ENCODE data around the gene KAT2B.
A peak's percentile ranks its signal among the peaks of the same experiment; 100 is the strongest.

The KAT2B gene

DNA sequence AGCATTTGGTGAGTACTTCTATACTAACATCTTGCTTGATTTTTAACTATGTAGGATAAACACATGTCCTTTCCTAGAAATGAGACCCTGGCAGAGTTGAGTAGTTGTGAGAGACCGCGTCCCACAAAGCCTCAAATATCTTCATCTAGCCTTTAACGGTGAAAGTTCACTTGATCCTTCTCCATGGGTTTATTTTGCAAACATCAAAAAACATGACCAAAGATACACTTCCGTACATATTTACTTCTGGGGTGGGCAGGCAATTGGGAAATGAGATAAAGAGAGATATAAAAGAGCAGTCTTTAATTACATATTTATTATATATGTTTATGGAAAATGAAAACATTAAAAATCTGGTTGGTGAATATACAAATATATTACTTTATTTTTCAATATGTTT lies 5.2 kb upstream of the KAT2B start:
- TF ChIP-seq, protein P1, sequence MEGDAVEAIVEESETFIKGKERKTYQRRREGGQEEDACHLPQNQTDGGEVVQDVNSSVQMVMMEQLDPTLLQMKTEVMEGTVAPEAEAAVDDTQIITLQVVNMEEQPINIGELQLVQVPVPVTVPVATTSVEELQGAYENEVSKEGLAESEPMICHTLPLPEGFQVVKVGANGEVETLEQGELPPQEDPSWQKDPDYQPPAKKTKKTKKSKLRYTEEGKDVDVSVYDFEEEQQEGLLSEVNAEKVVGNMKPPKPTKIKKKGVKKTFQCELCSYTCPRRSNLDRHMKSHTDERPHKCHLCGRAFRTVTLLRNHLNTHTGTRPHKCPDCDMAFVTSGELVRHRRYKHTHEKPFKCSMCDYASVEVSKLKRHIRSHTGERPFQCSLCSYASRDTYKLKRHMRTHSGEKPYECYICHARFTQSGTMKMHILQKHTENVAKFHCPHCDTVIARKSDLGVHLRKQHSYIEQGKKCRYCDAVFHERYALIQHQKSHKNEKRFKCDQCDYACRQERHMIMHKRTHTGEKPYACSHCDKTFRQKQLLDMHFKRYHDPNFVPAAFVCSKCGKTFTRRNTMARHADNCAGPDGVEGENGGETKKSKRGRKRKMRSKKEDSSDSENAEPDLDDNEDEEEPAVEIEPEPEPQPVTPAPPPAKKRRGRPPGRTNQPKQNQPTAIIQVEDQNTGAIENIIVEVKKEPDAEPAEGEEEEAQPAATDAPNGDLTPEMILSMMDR (IDR thresholded peaks at IDR 0.05): no peak
- no peak for TF ChIP-seq ZFX (IDR thresholded peaks at IDR 0.05; ENCODE audit: borderline replicate concordance)
- H3K27ac ChIP-seq: no peak overlapping the region

DNA sequence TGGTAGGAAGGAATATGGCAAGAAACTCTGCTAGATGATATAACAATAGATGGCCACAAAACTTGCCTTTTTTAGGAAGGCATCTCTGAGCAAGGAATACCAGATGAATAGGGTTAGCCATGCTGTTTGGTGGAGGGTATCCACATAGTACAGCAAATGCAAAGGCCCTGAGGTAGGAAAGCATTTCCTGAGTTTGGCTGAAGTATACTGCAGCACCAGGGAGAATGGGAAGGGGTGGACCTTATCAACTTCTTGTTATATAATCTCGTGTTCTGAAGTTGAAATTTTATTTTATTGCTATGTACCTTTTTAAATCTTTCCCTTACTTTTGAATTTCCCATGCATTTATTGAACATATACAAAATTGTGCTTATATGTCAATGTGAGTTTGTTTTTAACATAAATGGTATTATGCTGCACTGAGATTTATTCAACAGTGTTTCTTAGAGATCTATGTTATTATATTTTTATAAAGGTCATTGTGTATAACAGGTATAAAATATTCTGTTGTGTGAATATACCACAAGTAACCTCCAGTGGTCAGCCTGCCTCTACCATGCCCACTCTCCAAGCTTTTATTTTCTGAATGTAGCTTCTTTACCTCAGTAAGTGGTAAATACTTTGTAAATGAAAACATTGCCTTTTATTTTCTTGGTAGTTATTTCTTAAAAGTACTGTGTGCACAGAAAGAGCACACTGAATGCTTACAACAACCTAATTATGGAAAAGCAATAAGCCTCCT lies 2.8 kb upstream of the KAT2B start:
- H3K27ac ChIP-seq: no peak overlapping the region
- TF ChIP-seq, protein P1 (IDR thresholded peaks at IDR 0.05): no peak
- TF ChIP-seq ZFX (IDR thresholded peaks at IDR 0.05; ENCODE audit: borderline replicate concordance): no peak

DNA sequence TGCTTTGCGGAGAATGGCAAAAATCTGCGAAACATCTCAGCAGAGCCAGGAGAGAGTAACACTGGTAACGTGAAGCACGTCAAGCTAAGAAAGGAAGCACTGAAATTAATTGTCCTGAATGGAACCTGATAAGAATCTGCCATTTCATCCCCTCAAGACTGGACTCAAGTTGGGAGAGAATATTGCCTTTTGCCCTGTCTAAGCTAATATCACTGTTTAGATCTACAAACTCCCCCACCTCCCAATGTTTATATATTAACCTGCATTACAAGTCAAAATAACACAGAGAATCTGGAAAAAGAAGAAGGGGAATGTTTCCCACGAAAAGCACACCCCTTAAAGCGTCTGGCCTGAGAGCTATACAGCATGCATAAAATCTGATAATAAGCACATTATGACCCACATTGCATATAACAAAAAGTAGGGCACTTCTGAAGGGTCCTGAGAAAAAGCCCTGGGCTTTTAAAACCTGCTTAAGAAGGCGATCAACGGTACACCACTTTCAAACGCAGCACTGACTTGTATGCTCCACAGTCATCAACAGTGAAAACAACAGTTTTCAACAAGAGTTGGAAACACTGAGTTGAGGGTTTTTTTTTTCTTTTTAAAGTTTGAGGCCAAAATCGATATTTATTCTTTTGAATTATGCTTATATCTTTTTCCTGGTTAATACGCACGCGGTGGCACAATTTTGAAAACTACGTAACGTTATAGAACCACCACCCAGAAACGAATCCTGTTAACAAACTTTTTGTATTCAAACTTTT lies 1.4 kb upstream of the KAT2B start:
- TF ChIP-seq ZFX (IDR thresholded peaks at IDR 0.05; ENCODE audit: borderline replicate concordance): no peak
- TF ChIP-seq, protein P1 (IDR thresholded peaks at IDR 0.05): no peak
- peak overlapping the region; percentile 85 for H3K27ac ChIP-seq

DNA sequence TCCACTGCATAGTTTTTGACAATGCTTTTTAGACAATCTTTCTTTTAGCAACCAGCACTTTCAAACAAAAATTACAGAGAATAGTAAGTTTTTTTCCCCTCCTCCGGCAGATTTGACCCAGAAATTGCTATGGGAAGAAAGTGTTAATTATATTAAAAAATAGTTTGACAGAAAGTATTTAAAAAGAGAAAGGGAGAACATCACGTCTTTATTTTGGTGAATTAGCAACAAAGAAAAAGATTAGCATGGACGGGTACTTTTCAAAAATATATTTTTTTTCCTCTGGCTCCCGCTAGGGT lies 831 bp upstream of the KAT2B start:
- TF ChIP-seq, protein P1 (IDR thresholded peaks at IDR 0.05): no peak
- no peak for TF ChIP-seq ZFX (IDR thresholded peaks at IDR 0.05; ENCODE audit: borderline replicate concordance)
- H3K27ac ChIP-seq: peak overlapping the region; percentile 85

DNA sequence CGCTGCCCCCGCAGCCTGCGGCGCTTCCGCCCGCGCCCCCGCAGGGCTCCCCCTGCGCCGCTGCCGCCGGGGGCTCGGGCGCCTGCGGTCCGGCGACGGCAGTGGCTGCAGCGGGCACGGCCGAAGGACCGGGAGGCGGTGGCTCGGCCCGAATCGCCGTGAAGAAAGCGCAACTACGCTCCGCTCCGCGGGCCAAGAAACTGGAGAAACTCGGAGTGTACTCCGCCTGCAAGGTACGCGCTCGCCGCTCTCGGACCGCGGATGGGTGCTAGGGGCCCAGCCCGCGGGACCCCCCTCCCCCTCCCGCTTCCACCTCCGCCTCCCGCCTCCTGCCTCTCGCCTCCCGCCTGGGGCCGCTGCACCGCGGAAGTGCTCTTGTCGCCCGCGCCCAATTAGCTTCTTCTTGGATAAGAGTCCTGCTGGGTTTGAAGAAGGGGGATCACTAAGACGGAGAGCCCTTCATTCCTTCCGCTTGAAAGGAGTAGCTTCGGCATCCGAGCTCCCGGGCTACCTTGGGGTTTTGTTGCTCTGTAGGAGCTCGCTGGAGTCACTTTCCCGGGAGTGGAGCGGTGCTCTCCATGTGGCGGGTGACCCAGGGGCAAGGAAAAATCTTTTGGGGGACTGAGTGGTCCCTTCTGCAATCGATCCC lies 426 bp downstream of the KAT2B start:
- peak overlapping the region; percentile 85 for H3K27ac ChIP-seq
- TF ChIP-seq, protein P1 (IDR thresholded peaks at IDR 0.05): peak; percentile 27
- TF ChIP-seq ZFX (IDR thresholded peaks at IDR 0.05; ENCODE audit: borderline replicate concordance): no peak

DNA sequence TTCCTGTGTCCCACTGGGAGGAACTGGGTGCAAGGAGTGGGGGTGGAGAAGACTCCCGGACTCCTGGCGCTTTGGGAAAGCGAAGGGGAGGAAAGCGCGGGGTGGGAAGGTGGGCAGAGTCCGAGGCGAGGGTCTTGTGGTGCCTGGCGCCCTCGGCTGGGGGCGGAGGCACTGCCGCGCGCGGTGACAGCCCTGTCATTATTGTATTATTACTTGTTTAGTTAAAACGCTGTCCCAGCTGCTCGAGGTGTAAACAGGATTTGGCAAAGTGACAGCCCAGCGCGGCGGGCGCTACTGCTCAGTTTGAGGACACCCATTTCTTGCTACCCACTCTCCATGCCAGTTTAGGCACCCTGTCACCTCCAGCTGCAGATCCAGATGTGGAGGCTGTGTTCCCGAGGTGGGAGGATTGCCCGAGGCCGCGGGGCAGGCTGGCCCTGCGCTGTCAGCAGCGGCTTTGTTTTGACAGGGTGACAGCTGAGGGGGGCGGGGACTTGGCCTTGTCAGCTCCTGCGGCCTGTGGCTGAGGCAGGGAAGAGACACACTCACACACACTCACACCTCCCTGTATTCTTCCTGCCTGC lies 1.0 kb downstream of the KAT2B start:
- TF ChIP-seq, protein P1 (IDR thresholded peaks at IDR 0.05): no peak
- no peak for TF ChIP-seq ZFX (IDR thresholded peaks at IDR 0.05; ENCODE audit: borderline replicate concordance)
- H3K27ac ChIP-seq: peak overlapping the region; percentile 85
